Activated naive CD8-positive, alpha-beta T cell treated with anti-CD3 and anti-CD28 coated beads, Interleukin-2, amount 50 U/mL, for 24 hours (primary cell): ENCODE results near the gene LONRF3.
A peak's percentile ranks its signal among the peaks of the same experiment; 100 is the strongest.
"Not testable (repeated sequence)": the region's sequence is repeated elsewhere in the genome, so short reads cannot be mapped to it uniquely, and the experiment has no call there.

ENCODE experiments used
- ATAC-seq: fragments of 150-1000 bp; cut with Tn5 transposase; one replicate; pipeline ENCODE4 v1.10.0; 2021
- DNase-seq: peaks from one replicate; pipeline ENCODE4 v3.0.0; 2021
- H3K27ac Mint-ChIP-seq: one replicate; pipeline ENCODE4 v1.8.0; 2021; ENCODE audit warnings: mild to moderate bottlenecking, mixed read lengths
- H3K27me3 Mint-ChIP-seq: one replicate; pipeline ENCODE4 v1.8.0; 2021; ENCODE audit warnings: mixed read lengths
- H3K36me3 Mint-ChIP-seq: one replicate; pipeline ENCODE4 v1.8.0; 2021; ENCODE audit warnings: low read depth, mixed read lengths
- H3K4me1 Mint-ChIP-seq: one replicate; pipeline ENCODE4 v1.8.0; 2021; ENCODE audit warnings: mixed read lengths
- H3K4me3 Mint-ChIP-seq: one replicate; pipeline ENCODE4 v1.8.0; 2021; ENCODE audit warnings: mild to moderate bottlenecking, moderate library complexity, mixed read lengths
- H3K9me3 Mint-ChIP-seq: one replicate; pipeline ENCODE4 v1.8.0; 2021; ENCODE audit warnings: mixed read lengths

LONRF3 gene

DNA sequence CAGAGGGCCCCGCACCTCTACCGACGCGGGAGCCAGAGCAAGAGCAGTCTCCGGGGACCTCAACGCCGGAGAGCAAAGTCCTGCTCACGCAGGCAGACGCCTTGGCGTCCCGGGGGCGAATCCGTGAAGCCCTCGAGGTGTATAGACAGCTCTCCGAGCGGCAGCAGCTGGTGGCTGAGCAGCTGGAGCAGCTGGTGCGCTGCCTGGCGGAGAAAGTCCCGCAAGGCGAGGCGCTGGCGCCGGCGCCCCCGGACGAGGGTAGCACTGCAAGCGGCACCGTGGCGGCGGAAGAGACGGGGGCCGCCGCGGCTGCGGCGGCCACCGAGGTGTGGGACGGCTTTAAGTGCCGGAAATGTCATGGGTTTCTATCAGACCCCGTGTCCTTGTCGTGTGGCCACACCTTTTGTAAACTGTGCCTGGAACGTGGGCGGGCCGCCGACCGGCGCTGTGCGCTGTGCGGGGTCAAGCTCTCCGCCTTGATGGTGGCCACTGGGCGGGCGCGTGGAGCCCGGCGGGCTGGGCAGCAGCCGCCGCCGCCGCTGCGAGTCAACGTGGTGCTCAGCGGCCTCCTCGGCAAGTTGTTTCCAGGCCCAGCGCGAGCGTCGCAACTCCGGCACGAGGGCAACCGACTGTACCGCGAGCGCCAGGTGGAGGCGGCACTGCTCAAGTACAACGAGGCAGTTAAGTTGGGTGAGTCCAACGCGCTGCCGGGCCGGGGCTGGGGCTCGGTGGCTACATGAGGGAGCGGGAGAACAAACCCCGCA, 672 bp downstream of the LONRF3 start:
- Mint-ChIP-seq H3K27me3 (peaks cover 15% of the 10 kb centered on the region), H3K36me3 (no peaks in the 10 kb centered on the region), H3K4me3 (peak overlapping the region; percentile 93), H3K27ac (peak overlapping the region; percentile 95), H3K9me3 (no peaks in the 10 kb centered on the region), H3K4me1 (peaks cover 21% of the 10 kb centered on the region)
- ATAC-seq (peak; percentile 44), DNase-seq (peak; percentile 40)

DNA sequence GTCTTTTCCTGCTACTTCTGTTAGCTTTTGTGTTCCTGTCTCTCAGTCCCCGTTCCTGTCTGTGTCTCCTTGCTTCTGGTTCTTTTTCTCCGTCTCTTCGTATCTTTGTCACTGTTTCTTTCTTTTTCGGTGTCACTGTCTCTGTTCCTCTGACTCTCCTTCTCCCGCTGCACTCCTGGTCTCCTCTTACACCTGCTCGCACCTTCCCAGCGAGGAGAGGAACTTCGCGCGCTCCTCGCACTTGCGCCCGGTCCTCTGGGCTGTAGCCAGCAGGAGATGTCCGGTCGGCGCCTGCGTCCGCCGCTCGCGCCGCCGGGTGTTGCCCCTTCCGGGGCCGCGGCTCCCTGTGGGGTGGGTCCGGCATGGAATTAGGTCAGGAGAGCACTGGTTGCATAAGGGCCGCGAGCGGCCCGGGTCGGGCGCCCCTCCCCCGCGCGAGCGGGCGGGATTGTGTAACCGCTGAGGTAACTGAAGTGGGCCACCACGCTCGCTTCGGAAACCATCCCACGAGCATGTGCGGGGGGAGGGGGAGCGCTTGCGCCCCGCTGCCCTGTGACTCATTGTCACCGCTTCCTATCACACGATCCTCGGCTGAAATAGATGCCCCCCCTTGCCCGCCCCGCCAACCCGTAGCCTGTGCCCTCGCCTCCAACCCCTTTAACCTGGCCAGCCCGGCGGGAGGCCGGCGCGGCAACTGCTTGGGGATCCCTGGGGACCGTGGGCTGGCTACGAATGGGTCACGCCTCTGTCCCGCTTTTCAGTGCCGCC, 1.6 kb downstream of the LONRF3 start:
- ATAC-seq (peak; percentile 60), DNase-seq (peak; percentile 67)
- Mint-ChIP-seq H3K4me3 (peak overlapping the region; percentile 93), H3K27me3 (peaks cover 10% of the 10 kb centered on the region), H3K27ac (peak overlapping the region; percentile 95), H3K4me1 (peaks cover 25% of the 10 kb centered on the region), H3K9me3 (no peaks in the 10 kb centered on the region), H3K36me3 (no peaks in the 10 kb centered on the region)

DNA sequence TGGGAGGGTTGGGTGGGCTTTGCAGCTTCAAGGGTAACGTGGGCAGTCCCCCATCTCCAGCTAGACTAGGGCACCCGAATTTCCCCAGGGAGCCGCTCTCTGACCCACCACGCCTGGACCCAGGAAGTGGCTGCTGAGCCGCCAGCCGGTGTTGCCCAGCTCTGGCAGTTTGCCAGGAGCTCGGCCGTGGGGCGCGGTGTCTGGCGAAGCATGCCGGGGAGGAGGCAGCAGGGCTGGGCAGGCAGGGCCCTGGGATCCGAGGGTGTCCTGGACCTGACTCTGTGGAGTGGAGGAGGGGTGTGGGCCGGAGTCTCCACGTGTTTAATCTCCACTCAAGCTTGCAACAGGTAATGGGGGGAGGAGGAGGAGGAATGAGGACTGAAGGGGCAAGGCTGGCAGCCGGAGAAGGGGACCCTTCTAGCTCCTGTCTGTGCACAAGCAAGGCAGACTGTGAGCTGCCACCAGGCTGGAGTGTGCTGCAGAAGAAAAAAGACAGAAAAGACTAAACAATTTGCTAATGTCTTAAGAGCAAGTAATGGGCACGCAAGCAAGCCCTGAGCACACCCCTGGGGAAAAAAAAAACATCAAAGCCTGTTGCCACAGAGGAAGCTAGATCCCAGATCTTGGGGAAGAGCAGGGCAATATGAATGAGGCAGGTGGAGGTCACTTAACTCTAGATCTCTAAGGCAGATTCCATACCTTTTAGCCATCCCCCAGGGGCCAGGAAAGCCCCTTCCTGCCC, 2.4 kb downstream of the LONRF3 start:
- no peaks in the 10 kb centered on the region for H3K36me3 Mint-ChIP-seq

DNA sequence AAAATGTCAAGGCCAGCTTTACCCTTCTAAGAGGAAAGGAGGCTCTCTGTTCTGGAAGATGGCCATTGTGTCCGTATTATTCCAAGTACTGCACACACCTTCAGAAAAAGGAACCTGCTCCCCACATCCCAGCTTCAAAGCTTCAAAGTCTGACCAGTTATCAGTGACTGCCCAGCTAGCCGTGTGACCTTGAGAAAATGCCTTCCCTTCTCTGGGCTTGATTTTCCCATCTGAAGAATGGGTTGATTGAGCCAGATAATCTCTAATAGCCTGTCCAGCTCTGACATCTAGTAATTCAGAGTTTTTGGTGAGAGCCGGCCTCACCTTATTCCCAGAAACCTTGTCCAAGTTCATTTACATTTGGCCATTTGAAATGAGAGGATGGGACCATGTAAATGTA, 3.0 kb downstream of the LONRF3 start:
- ATAC-seq (no peak), DNase-seq (no peak)
- H3K4me3 Mint-ChIP-seq: peak overlapping the region; percentile 61
- H3K27me3 Mint-ChIP-seq: peaks cover 10% of the 10 kb centered on the region
- peaks cover 25% of the 10 kb centered on the region for H3K4me1 Mint-ChIP-seq
- no peaks in the 10 kb centered on the region for H3K36me3 Mint-ChIP-seq
- H3K27ac Mint-ChIP-seq: no peak overlapping the region
- H3K9me3 Mint-ChIP-seq: no peaks in the 10 kb centered on the region

More for the DNA sequence above, 2.4 kb downstream of the LONRF3 start:
- Mint-ChIP-seq H3K27me3 (peaks cover 10% of the 10 kb centered on the region), H3K9me3 (no peaks in the 10 kb centered on the region), H3K27ac (no peak overlapping the region), H3K4me1 (peaks cover 25% of the 10 kb centered on the region), H3K4me3 (peak overlapping the region; percentile 61)
- no peak for ATAC-seq
- DNase-seq: peak; percentile 12

DNA sequence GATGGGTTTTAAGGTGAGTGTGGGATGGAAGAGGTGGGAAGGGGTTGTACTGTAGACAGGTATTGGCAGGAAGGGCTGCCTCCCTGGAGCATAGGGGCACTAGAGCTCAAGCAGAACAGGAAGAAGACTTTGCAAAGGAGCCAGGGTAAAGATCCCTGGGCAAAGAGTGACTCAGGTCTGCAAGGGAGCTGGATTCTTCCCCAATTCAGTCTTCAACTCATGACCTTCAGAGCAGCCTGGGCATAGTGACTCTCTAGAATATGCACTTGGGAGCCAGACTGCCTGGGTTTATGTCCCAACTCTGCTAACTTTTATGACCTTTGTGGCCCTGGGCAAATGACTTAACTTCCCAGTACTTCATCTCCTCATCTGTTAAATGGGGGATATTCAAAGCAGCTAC, 4.0 kb downstream of the LONRF3 start:
- Mint-ChIP-seq H3K9me3 (no peaks in the 10 kb centered on the region), H3K36me3 (peaks cover 5% of the 10 kb centered on the region), H3K27me3 (peaks cover 3% of the 10 kb centered on the region), H3K4me1 (peaks cover 25% of the 10 kb centered on the region), H3K4me3 (no peak overlapping the region), H3K27ac (no peak overlapping the region)
- ATAC-seq (no peak), DNase-seq (no peak)

DNA sequence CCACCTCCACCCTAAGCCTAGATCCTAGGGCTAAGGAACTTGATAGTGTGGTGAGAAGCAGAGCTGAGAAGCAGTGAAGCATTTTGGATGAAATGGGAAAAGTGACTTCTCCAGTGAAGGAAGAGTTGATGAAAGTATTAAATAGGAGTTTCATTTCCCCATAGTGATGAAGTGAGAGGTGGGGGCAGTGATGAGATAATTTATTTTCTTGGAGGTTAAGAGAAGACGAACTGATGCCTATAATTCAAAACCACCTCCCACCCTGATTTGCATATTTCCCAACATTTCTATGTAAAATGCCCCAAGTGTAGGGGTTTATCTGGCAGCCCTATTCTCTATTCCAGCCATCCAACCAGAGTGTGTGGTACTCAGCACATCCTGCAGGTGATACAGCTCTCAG, 6.3 kb downstream of the LONRF3 start:
- ATAC-seq: no peak
- Mint-ChIP-seq H3K27ac (no peak overlapping the region), H3K4me1 (peaks cover 14% of the 10 kb centered on the region), H3K27me3 (peaks cover 1% of the 10 kb centered on the region), H3K4me3 (no peak overlapping the region), H3K9me3 (no peaks in the 10 kb centered on the region), H3K36me3 (peaks cover 5% of the 10 kb centered on the region)
- DNase-seq: no peak

DNA sequence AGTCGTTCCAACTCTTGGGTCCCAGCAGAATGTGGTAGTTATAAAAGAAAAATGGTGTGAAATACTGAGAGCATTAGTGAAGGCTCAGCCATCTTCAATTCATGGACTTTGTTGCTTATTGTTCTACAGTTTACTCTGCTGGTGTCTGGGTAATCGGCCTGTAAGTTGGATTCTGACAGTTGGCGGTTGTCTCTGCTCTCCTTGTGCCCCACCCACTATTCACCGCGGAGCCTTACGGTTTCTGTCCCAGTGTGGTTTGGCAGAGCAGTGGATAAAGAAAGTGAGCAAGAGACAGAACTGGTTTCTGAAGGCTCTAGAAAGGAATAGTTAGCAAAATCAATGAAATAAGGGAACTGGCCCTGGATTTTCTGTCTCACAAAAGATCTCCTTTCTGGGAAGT, 9.1 kb downstream of the LONRF3 start:
- peaks cover 5% of the 10 kb centered on the region for H3K4me1 Mint-ChIP-seq
- H3K4me3 Mint-ChIP-seq: no peak overlapping the region
- H3K27me3 Mint-ChIP-seq: no peaks in the 10 kb centered on the region
- no peak overlapping the region for H3K27ac Mint-ChIP-seq
- DNase-seq (no peak), ATAC-seq (no peak)
- H3K9me3 Mint-ChIP-seq: no peaks in the 10 kb centered on the region
- peaks cover 8% of the 10 kb centered on the region for H3K36me3 Mint-ChIP-seq

DNA sequence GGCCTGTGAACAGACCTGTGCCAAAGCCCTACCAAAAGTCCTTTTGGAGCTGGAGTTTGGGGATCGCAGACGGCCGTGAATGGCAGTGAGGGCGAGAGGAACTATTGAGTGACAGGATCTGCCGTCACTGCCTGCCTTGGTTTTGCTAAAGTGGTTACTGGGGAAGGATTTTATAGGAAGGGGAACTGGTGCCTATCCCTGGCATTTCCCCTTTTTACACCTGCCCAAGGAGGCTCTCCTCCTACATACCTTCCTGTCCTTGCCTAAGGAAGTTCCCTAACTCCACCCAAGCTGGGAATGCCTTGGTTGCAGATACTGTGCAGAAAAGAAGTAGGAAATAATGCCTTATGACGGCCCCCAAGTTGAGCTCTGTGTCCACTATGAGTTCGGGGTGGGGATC, 14.5 kb downstream of the LONRF3 start:
- Mint-ChIP-seq H3K27me3 (no peaks in the 10 kb centered on the region), H3K4me3 (no peak overlapping the region), H3K27ac (no peak overlapping the region), H3K9me3 (no peaks in the 10 kb centered on the region), H3K36me3 (peaks cover 16% of the 10 kb centered on the region), H3K4me1 (peaks cover 11% of the 10 kb centered on the region)
- no peak for DNase-seq
- ATAC-seq: no peak

DNA sequence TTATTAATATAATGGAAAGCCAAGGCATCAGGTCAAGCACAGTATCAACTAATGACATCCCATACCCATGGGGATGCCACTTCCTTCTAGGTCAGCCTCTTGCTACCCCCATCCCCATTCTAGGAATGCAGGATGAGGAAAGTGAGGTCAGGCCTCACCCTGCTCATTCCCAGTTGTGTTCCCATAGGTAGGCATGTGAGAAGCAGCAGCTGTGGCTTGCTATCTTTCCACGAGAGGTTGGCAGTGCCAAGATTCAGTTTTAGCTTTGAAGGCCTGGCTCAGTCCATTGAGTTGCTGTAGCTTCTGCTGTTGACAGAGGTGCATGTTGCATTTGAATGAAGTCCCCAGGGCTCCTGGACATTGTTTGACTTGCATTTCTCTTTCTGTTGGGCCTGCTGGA, 15.5 kb downstream of the LONRF3 start:
- no peak for ATAC-seq

DNA sequence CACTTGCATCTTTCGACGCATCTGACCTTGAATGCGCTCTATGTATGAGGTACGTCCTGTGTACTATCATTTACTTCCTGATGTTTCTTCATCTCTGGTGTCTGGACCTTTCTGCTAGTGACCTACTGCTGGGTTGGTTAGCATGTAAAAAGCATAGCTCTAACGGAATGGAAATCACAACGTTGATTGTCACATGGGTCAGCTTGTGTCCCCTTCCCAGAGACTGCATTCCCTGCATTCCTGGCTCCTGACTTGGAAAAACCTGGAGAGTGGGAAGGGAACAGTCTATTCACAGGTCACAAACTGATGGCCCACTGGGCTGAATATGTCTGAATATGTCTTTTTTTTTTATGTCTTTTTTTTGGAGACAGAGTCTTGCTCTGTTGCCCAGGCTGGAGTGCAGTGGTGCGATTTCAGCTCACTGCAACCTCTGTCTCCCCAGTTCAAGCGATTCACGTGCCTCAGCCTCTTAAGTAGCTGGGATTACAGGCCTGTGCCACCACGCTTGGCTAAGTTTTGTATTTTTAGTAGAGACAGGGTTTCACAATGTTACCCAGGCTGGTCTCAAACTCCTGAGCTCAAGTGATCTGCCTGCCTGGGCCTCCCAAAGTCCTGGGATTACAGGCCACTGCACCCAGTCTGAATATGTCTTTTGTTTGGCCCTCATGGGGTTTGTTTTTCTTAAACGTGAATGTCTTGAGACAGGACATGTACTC, 16.3 kb downstream of the LONRF3 start:
- peaks cover 13% of the 10 kb centered on the region for H3K4me1 Mint-ChIP-seq
- no peak overlapping the region for H3K27ac Mint-ChIP-seq
- DNase-seq: no peak
- no peak overlapping the region for H3K4me3 Mint-ChIP-seq
- peaks cover 6% of the 10 kb centered on the region for H3K9me3 Mint-ChIP-seq
- no peak for ATAC-seq
- H3K36me3 Mint-ChIP-seq: peaks cover 30% of the 10 kb centered on the region
- no peaks in the 10 kb centered on the region for H3K27me3 Mint-ChIP-seq

More for the DNA sequence above, 15.5 kb downstream of the LONRF3 start:
- H3K9me3 Mint-ChIP-seq: no peaks in the 10 kb centered on the region
- peaks cover 24% of the 10 kb centered on the region for H3K36me3 Mint-ChIP-seq
- no peak overlapping the region for H3K4me3 Mint-ChIP-seq
- H3K27ac Mint-ChIP-seq: no peak overlapping the region
- no peak for DNase-seq
- H3K4me1 Mint-ChIP-seq: peaks cover 13% of the 10 kb centered on the region
- no peaks in the 10 kb centered on the region for H3K27me3 Mint-ChIP-seq

DNA sequence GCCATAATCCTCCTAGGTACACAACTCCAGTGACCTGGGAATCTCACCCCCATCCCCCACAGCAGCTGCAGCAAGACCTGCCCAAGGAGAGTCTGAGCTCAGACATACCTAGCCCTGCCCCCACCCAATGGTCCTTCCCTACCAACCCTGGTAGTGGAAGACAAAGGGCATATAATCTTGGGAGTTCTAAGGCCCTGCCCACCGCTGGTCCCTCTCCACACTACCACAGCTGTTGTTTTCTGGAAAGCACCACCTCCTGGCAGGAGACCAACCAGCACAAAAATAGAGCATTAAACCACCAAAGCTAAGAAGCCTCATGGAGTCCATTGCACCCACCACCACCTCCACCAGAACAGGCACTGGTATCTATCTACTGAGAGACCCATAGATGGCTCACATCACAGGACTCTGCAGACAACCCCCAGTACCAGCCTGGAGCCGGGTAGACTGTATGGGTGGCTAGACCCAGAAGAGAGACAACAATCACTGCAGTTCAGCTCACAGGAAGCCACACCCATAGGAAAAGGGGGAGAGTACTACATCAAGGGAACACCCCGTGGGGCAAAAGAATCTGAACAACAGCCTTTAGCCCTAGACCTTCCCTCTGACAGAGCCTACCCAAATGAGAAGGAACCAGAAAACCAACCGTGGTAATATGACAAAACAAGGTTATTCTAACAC, 18.2 kb downstream of the LONRF3 start:
- H3K27me3 Mint-ChIP-seq, DNase-seq, H3K4me3 Mint-ChIP-seq: not testable (repeated sequence)

DNA sequence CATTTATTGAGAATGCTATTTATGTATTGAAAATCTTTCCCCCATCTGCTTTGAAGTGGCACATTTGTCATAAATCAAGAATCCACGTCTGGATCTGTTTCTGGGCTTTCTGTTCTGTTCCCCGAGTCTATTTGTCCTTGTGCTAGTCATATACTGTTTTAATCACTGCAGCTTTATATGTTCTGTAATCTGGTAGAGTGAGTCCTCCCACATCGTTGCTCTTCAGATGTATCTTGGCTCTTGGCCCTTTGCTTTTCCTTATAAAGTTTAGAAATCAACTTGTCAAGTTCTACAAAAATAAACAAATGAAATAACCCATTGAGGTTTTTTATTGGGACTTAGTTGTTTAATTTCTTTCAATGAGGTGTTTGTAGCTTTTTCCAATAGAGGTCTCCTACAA, 29.0 kb downstream of the LONRF3 start:
- DNase-seq (no peak), ATAC-seq (no peak)
- Mint-ChIP-seq H3K27ac (no peak overlapping the region), H3K9me3 (no peaks in the 10 kb centered on the region), H3K4me1 (no peaks in the 10 kb centered on the region), H3K4me3 (no peak overlapping the region), H3K36me3 (no peaks in the 10 kb centered on the region), H3K27me3 (no peaks in the 10 kb centered on the region)

More for the DNA sequence above, 18.2 kb downstream of the LONRF3 start:
- not testable (repeated sequence) for H3K27ac Mint-ChIP-seq, ATAC-seq, H3K9me3 Mint-ChIP-seq
- peaks cover 13% of the 10 kb centered on the region for H3K4me1 Mint-ChIP-seq
- peaks cover 34% of the 10 kb centered on the region for H3K36me3 Mint-ChIP-seq

DNA sequence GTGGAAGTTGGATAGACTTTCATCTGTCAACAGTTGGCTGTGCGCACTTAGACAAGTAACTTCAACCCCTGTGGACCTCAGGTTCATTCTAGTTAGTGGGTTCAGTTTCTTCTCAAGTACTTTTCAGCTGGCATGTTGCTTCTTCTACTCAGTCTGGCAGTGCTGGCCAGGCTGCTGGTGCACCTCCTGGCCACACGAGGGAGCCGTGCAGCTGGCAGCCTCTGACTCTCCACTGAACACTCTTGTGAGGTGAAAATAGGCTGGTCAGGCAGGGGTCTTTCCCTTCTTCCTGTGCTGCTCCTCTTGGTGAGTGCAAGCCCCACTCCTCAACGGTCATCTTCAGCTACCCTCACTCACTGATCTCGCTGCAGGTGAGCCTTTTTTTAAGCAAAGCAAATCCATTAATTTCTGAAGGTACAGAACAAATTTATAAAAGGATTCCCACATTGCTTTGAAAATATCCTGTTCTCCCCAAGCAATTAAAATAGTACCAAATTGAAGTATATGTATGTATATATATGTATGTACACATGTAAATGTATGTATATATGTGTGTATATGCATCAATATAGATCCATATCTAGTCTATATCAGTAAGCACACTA, 30.6 kb downstream of the LONRF3 start:
- no peak overlapping the region for H3K27ac Mint-ChIP-seq
- H3K27me3 Mint-ChIP-seq: no peaks in the 10 kb centered on the region
- ATAC-seq (peak; percentile 65), DNase-seq (peak; percentile 46)
- no peaks in the 10 kb centered on the region for H3K36me3 Mint-ChIP-seq
- H3K4me3 Mint-ChIP-seq: no peak overlapping the region
- no peaks in the 10 kb centered on the region for H3K4me1 Mint-ChIP-seq
- no peaks in the 10 kb centered on the region for H3K9me3 Mint-ChIP-seq
